H1 (cell line): ENCODE measurements around the gene PTGIS. TPM values are rescaled to one million over a fixed set of nuclear protein-coding genes. Genes with fewer than 3 reads are reported as not detected.
A peak's percentile ranks its signal among the peaks of the same experiment; 100 is the strongest.

Source experiments
- CTCF ChIA-PET: fragments of 300-600 bp; sonication (Branson Sonifier 250); formaldehyde crosslinking; loops from one replicate; lab custom pipeline; 2021; ENCODE audit not compliant: partially characterized antibody; lab: Charles Lee
- POLR2A ChIA-PET: fragments of 300-600 bp; sonication (Branson Sonifier 250); formaldehyde crosslinking; loops from one replicate; lab custom pipeline; 2021; ENCODE audit warnings: inconsistent platforms; ENCODE audit not compliant: partially characterized antibody; lab: Charles Lee
- DNase-seq, 2 experiments: peaks; one replicate each; pipeline versions ENCODE4 v3.0.0 to v3.0.0-alpha.2; 2010 to 2022; ENCODE audit warnings: low spot score in 2 of 2, low read depth in 1 of 2, mixed read lengths in 1 of 2
- FAIRE-seq: peaks from 2 replicates; lab custom pipeline; 2011; peaks lifted over from hg19 to GRCh38; lab: Jason Lieb, UNC
- H2AFZ ChIP-seq: 2 replicates; pipeline ENCODE4 v1.8.1; 2012; ENCODE audit warnings: low read length, inconsistent platforms
- H2AK5ac ChIP-seq: 2 replicates; pipeline ENCODE4 v1.6.1; 2013; ENCODE audit warnings: low read depth, low read length
- H2BK120ac ChIP-seq: replicated peaks from 2 replicates; pipeline ENCODE3; 2013; ENCODE audit warnings: low read depth, low read length, inconsistent platforms
- H2BK12ac ChIP-seq: 2 replicates; pipeline ENCODE4 v1.6.1; 2013; ENCODE audit warnings: low read depth, low read length
- H2BK15ac ChIP-seq: 2 replicates; pipeline ENCODE4 v1.6.1; 2013; ENCODE audit warnings: low read length
- H2BK20ac ChIP-seq: 2 replicates; pipeline ENCODE4 v1.6.1; 2013; ENCODE audit warnings: low read length
- H2BK5ac ChIP-seq: 2 replicates; pipeline ENCODE4 v1.6.1; 2013; ENCODE audit warnings: low read depth, low read length
- H3K14ac ChIP-seq: 2 replicates; pipeline ENCODE4 v1.6.1; 2013; ENCODE audit warnings: inconsistent platforms; ENCODE audit not compliant: insufficient read length
- H3K18ac ChIP-seq: 2 replicates; pipeline ENCODE4 v1.6.1; 2013; ENCODE audit warnings: low read length; ENCODE audit errors: extremely low read depth
- H3K23ac ChIP-seq: 2 replicates; pipeline ENCODE4 v1.6.1; 2013; ENCODE audit warnings: inconsistent platforms; ENCODE audit not compliant: insufficient read length
- H3K23me2 ChIP-seq: 2 replicates; pipeline ENCODE4 v1.6.1; 2013; ENCODE audit warnings: low read depth, low read length
- H3K27ac ChIP-seq: 2 replicates; pipeline ENCODE4 v1.6.1; 2011; ENCODE audit warnings: low read depth, low read length, inconsistent platforms
- H3K27me3 ChIP-seq, 4 experiments: replicated peaks in 1 of 4; 1 replicate in 1 of 4; 2 replicates in 3 of 4; pipeline versions ENCODE4 v1.6.1 to v1.8.1; 2011 to 2013; ENCODE audit warnings: low read length in 3 of 4, mild to moderate bottlenecking in 3 of 4, inconsistent platforms in 2 of 4, mixed read lengths in 2 of 4, moderate library complexity in 1 of 4; ENCODE audit not compliant: control insufficient read depth in 3 of 4, insufficient read depth in 3 of 4; ENCODE audit errors: extremely low read depth in 1 of 4
- H3K36me3 ChIP-seq, 4 experiments: 2 replicates each; pipeline versions ENCODE4 v1.6.1 to v1.8.1; 2011 to 2013; ENCODE audit warnings: mild to moderate bottlenecking in 4 of 4, low read length in 3 of 4, moderate library complexity in 2 of 4, control low read depth in 1 of 4, inconsistent platforms in 1 of 4; ENCODE audit not compliant: insufficient read depth in 4 of 4, control insufficient read depth in 2 of 4
- H3K4ac ChIP-seq: replicated peaks from 2 replicates; pipeline ENCODE3; 2013; ENCODE audit warnings: low read length, low read depth, mixed read lengths, inconsistent platforms; ENCODE audit not compliant: insufficient read length
- H3K4me1 ChIP-seq, 4 experiments: replicated peaks in 1 of 4; 1 replicate in 1 of 4; 2 replicates in 3 of 4; pipeline versions ENCODE4 v1.6.1 to v1.8.1; 2011 to 2013; ENCODE audit warnings: low read length in 3 of 4, inconsistent platforms in 2 of 4, mixed read lengths in 1 of 4; ENCODE audit not compliant: insufficient read depth in 4 of 4, control insufficient read depth in 3 of 4
- H3K4me2 ChIP-seq, 2 experiments: 2 replicates each; pipeline versions ENCODE4 v1.6.1 to v1.8.1; 2011 to 2013; ENCODE audit warnings: low read depth in 2 of 2, low read length in 2 of 2, control low read depth in 1 of 2, inconsistent platforms in 1 of 2, mild to moderate bottlenecking in 1 of 2; ENCODE audit not compliant: insufficient read depth in 1 of 2
- H3K4me3 ChIP-seq, 4 experiments: fragments of 200-600, 300-600 bp in 1 of 4; sonication (generic), shearing (Covaris generic), sonication (Bioruptor Twin) in 1 of 4; 2 replicates each; pipeline versions ENCODE4 v1.5.1 to v1.8.1; 2011 to 2016; ENCODE audit warnings: low read length in 4 of 4, low read depth in 3 of 4, control low read depth in 2 of 4, inconsistent platforms in 2 of 4, mild to moderate bottlenecking in 2 of 4, mixed read lengths in 1 of 4, moderate library complexity in 1 of 4; ENCODE audit not compliant: insufficient read depth in 2 of 4; ENCODE audit errors: extremely low read depth in 1 of 4
- H3K56ac ChIP-seq: replicated peaks from 2 replicates; pipeline ENCODE3; 2013; ENCODE audit warnings: low read depth, mild to moderate bottlenecking, mixed read lengths, low read length, inconsistent platforms; ENCODE audit not compliant: insufficient read length
- H3K79me1 ChIP-seq: 2 replicates; pipeline ENCODE4 v1.6.1; 2013; ENCODE audit warnings: low read depth, low read length, control low read depth
- H3K79me2 ChIP-seq, 2 experiments: 2 replicates each; pipeline versions ENCODE4 v1.6.1 to v1.8.1; 2012 to 2013; ENCODE audit warnings: low read length in 2 of 2, mild to moderate bottlenecking in 2 of 2, inconsistent platforms in 1 of 2; ENCODE audit not compliant: insufficient read depth in 2 of 2, control insufficient read depth in 1 of 2
- H3K9ac ChIP-seq, 4 experiments: replicated peaks in 1 of 4; 1 replicate in 1 of 4; 2 replicates in 3 of 4; pipeline versions ENCODE4 v1.6.1 to v1.8.1; 2011 to 2013; ENCODE audit warnings: low read depth in 3 of 4, low read length in 3 of 4, control low read depth in 2 of 4, mild to moderate bottlenecking in 2 of 4, moderate library complexity in 2 of 4, inconsistent platforms in 1 of 4; ENCODE audit errors: extremely low read depth in 1 of 4
- H3K9me3 ChIP-seq, 2 experiments: 2 replicates each; pipeline versions ENCODE4 v1.6.1 to v1.8.1; 2012 to 2013; ENCODE audit warnings: mild to moderate bottlenecking in 2 of 2, moderate library complexity in 2 of 2, control low read depth in 1 of 2, inconsistent platforms in 1 of 2, low read depth in 1 of 2, low read length in 1 of 2, mixed read lengths in 1 of 2; ENCODE audit not compliant: insufficient read depth in 2 of 2
- H4K20me1 ChIP-seq, 2 experiments: replicated peaks in 1 of 2; 2 replicates each; pipeline versions ENCODE3 to v1.8.1; 2011 to 2013; ENCODE audit warnings: inconsistent platforms in 2 of 2, low read length in 2 of 2, mild to moderate bottlenecking in 1 of 2; ENCODE audit not compliant: insufficient read depth in 2 of 2, control insufficient read depth in 1 of 2
- H4K5ac ChIP-seq: 2 replicates; pipeline ENCODE4 v1.6.1; 2013; ENCODE audit warnings: low read length, low read depth, mixed read lengths, inconsistent platforms; ENCODE audit not compliant: insufficient read length
- H4K8ac ChIP-seq: 2 replicates; pipeline ENCODE4 v1.8.0; 2013; ENCODE audit warnings: mild to moderate bottlenecking, moderate library complexity, low read length, inconsistent platforms; ENCODE audit not compliant: insufficient read depth; ENCODE audit errors: extremely low read depth
- H4K91ac ChIP-seq: replicated peaks from 2 replicates; pipeline ENCODE3; 2013; ENCODE audit warnings: low read length, mixed read lengths, inconsistent platforms; ENCODE audit not compliant: insufficient read length
- CBX5 ChIP-seq: fragments of 300-800, 300-1000 bp; sonication (generic); IDR thresholded peaks from 2 replicates; pipeline ENCODE4 v1.7.1; 2016; ENCODE audit warnings: antibody characterized with exemption, low read length, low read depth
- EZH2 ChIP-seq: fragments of 200-600 bp; sonication (generic); IDR thresholded peaks from 2 replicates; pipeline ENCODE4 v1.7.1; 2012; ENCODE audit warnings: low read depth, mild to moderate bottlenecking, moderate library complexity, low read length, inconsistent platforms; ENCODE audit not compliant: severe bottlenecking
- KDM1A ChIP-seq: fragments of 200-600, 300-600 bp; sonication (generic); IDR thresholded peaks from 2 replicates; pipeline ENCODE4 v1.7.1; 2016; ENCODE audit warnings: mild to moderate bottlenecking, low read length, borderline replicate concordance
- RBBP5 ChIP-seq: IDR thresholded peaks from 2 replicates; pipeline ENCODE4 v1.7.1; 2012; ENCODE audit warnings: low read depth, mild to moderate bottlenecking, inconsistent platforms, low read length, moderate library complexity, borderline replicate concordance
- RFX5 ChIP-seq: IDR thresholded peaks from 2 replicates; pipeline ENCODE4 v1.6.1; 2011; ENCODE audit warnings: low read depth, low read length, improper control_type of control experiment, borderline replicate concordance
- RNF2 ChIP-seq: fragments of 200-900, 300-1000 bp; sonication (generic); IDR thresholded peaks from 2 replicates; pipeline ENCODE4 v1.7.1; 2016; ENCODE audit warnings: borderline replicate concordance, low read depth, mild to moderate bottlenecking, antibody characterized with exemption, low read length; ENCODE audit not compliant: poor library complexity, severe bottlenecking; ENCODE audit errors: missing control alignments
- RXRA ChIP-seq: IDR thresholded peaks from 2 replicates; pipeline ENCODE4 v1.6.1; 2011; ENCODE audit warnings: low read depth, mild to moderate bottlenecking, low read length, moderate library complexity; ENCODE audit not compliant: insufficient read depth
- SUZ12 ChIP-seq: fragments of 200-600 bp; sonication (generic); IDR thresholded peaks from 2 replicates; pipeline ENCODE4 v1.6.1; 2012; ENCODE audit warnings: mild to moderate bottlenecking, inconsistent platforms, low read length, moderate library complexity, mixed read lengths
- TAF7 ChIP-seq: optimal IDR thresholded peaks from 2 replicates; pipeline ENCODE3; 2011; ENCODE audit warnings: low read depth, mild to moderate bottlenecking, inconsistent platforms, low read length, moderate library complexity, borderline replicate concordance
- WGBS, 2 experiments: shearing (Covaris generic) in 1 of 2; methylation state at CpG; one replicate each; pipeline versions ENCODE4 v1.1.6 to v1.1.7; 2013 to 2015; ENCODE audit warnings: low lambda C conversion rate in 2 of 2, mixed read lengths in 2 of 2, inconsistent platforms in 1 of 2, low coverage in 1 of 2, missing lambda C conversion rate in 1 of 2; ENCODE audit not compliant: insufficient replicate concordance in 2 of 2, insufficient coverage in 1 of 2, insufficient read length in 1 of 2; ENCODE audit errors: extremely low coverage in 1 of 2, missing lambda C conversion rate in 1 of 2; 5-methylcytosine and 5-hydroxymethylcytosine counted together
- polyA plus RNA-seq, 7 experiments: library from polyadenylated mRNA; depleted of rRNA in 3 of 7; stranded (reverse) in 5 of 7; unstranded in 2 of 7; fragments of >200 nt in 5 of 7; fragments of 200-250 nt in 2 of 7; gene quantifications; 1 replicate in 5 of 7; 2 replicates in 1 of 7; 4 replicates in 1 of 7; pipeline versions ENCODE4 v1.2.1 to v1.2.3, GENCODE V29; 2011 to 2013; ENCODE audit warnings: missing spikeins in 2 of 7, mixed read lengths in 2 of 7
- total RNA-seq: library from RNA; stranded (reverse); fragmentation: NEBNext Ultra II Directional; extraction: Animal tissue kit (Norgen Biotek cat#: 25700); gene quantifications from 2 replicates; pipeline ENCODE4 v1.2.1, GENCODE V29; 2021

Gene PTGIS
- total and polyA plus RNA-seq, 2 of the 8 experiments (the other 6 are each of a cell fraction or from before 2014, with no cell fraction given), result 29.9 to 35.5 TPM

DNA sequence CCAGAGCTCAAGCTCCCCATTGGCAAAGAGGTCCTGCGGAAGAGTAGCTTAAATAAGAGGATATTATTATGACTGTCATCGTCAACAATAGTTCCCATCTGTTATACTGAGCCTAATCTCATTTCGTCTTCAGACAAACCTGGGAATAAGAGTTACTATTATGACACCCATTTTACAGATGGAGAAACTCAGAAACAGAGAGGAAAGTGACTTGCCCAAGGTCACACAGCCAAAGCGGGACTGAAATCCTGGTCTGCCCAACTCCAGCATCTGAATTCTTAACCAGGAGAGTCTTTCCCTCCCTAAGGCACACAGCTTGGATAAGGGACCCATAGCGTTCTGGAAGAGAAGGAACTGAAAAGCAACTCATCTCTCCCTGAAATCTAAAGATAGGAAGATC, 23.4 kb downstream of the PTGIS start:
- Histone ChIP-seq H3K56ac (no peak overlapping the region), H3K23me2 (peaks cover 5% of the 10 kb centered on the region; the same call in 1 of the 2 replicates), H3K23ac (no peak overlapping the region), H2BK12ac (no peak overlapping the region), H2AFZ (no peak overlapping the region), H4K5ac (no peak overlapping the region), H3K18ac (no peak overlapping the region), H3K9me3 (peaks cover 0 to 6% of the 10 kb centered on the region in 2 experiments; a peak in 1 of 4 replicates), H3K36me3 (peaks cover 6 to 39% (median 18%) of the 10 kb centered on the region in 4 experiments; a peak in 6 of 8 replicates), H4K91ac (no peak overlapping the region), H2BK5ac (0 out of 2 replicates have a peak overlapping the region, but pooled peaks have one; percentile 32), H3K27me3 (no peaks in the 10 kb centered on the region), H3K4ac (no peak overlapping the region), H2BK20ac (no peak overlapping the region), H3K27ac (no peak overlapping the region), H4K20me1 (peaks cover 0 to 9% of the 10 kb centered on the region in 2 experiments), H3K79me1 (no peaks in the 10 kb centered on the region; the same call in 1 of the 2 replicates), H3K79me2 (no peaks in the 10 kb centered on the region), H3K4me3 (no peak overlapping the region), H2AK5ac (no peak overlapping the region), H2BK120ac (no peak overlapping the region), H3K4me2 (no peak overlapping the region), H3K9ac (no peak overlapping the region), H3K4me1 (no peaks in the 10 kb centered on the region), H4K8ac (no peak overlapping the region), H3K14ac (no peak overlapping the region), H2BK15ac (no peak overlapping the region)
- DNase-seq (no peak), FAIRE-seq (no peak)
- ChIA-PET CTCF (interaction anchor here (0.6 to 15.7 kb wide), 18 partner anchors 11 to 516 kb away, joined by 3 to 665 read pairs (median 4); no protein-coding TSS in a partner anchor), POLR2A (no interaction called here)
- WGBS, 2 experiments, result 93% methylated on average over 5 of the region's 5 CpGs; no CpG with 5 or more reads in 1 of the 2 experiments
- TF ChIP-seq RFX5 (no peak), EZH2 (no peak), SUZ12 (no peak), KDM1A (no peak), CBX5 (no peak), RXRA (no peak), TAF7 (no peak), RBBP5 (no peak), RNF2 (no peak)
